ENCODE data around the gene CTSZ. TPM values are rescaled to one million over a fixed set of nuclear protein-coding genes. Genes with fewer than 3 reads are reported as not detected.

The CTSZ gene
- total and polyA plus RNA-seq, 2 of the 4 experiments (the other 2 are of a cell fraction) = 46.1 to 88.5 TPM

DNA sequence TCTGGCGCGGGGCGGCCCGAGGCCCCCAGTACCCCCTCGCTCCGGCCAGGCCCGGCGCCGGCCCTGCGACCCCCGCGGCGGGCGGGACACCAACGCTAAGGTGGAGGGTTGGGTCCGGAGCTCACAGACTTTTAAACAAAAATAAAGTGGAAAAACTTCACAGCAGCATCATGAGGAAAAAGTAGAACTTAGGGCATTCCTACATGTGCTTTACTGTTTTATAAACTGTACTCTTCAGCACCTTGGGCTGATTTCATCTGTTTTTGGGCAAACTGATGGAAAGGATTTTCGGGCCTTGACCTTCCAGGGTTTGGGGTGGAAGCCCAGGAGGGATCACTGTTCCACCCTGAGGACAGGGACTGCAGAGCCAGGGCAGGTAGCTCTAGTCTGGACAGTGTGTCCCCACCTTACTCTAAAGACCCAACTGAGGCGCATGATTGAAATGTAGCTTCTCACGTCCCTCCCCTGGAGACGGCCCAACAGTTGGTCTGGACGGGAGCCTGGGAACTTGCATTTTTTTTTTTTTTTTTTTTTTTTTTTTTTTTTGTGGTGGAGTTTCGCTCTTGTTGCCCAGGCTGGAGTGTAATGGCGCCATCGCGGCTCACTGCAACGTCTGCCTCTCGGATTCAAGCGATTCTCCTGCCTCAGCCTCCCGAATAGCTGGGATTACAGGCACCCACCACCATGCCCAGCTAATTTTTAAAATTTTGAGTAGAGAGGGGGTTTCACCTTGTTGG lies 25.3 kb downstream of the CTSZ start:
- 20% methylated on average over 2 of the region's 29 CpGs; no CpG with 5 or more reads in 1 of the 2 experiments for WGBS, 2 experiments (ENCODE audit: extremely low coverage in 2 of 2, insufficient read length in 1 of 2)
- Histone ChIP-seq H3K14ac (replicated peaks; ENCODE audit: low read depth, low read length) (peak overlapping the region; percentile 98), H4K91ac (ENCODE audit: insufficient read depth, low read depth, low read length) (peak overlapping the region; percentile 66; the same call in 1 of the 2 replicates), H3K27ac (ENCODE audit: insufficient read depth, low read length) (peak overlapping the region; percentile 76), H3K56ac (ENCODE audit: extremely low read depth, insufficient read depth, low read length) (peak overlapping the region; percentile 42; the same call in 1 of the 2 replicates), H2BK5ac (ENCODE audit: low read depth, low read length, poor library complexity, severe bottlenecking) (peak overlapping the region; percentile 40), H2AK5ac (ENCODE audit: low read depth, low read length) (peak overlapping the region; percentile 88), H3K9me3 (ENCODE audit: control insufficient read depth, insufficient read depth, low read length) (no peaks in the 10 kb centered on the region), H3K9ac (ENCODE audit: low read depth, low read length) (peak overlapping the region; percentile 98), H3K23ac (ENCODE audit: low read depth, low read length) (peak overlapping the region; percentile 97), H2BK15ac (ENCODE audit: low read depth, low read length) (peak overlapping the region; percentile 58; the same call in 1 of the 3 replicates), H3K4me3 (ENCODE audit: insufficient read depth, low read depth, low read length) (peak overlapping the region; percentile 90), H3K18ac (ENCODE audit: low read depth, low read length) (peak overlapping the region; percentile 60; the same call in 1 of the 2 replicates), H4K8ac (ENCODE audit: low read depth in 2 of 2, low read length in 2 of 2) (peak overlapping the region; percentile 79 to 99; a peak in 3 of 4 replicates), H2BK120ac (ENCODE audit: low read depth, low read length) (peak overlapping the region; percentile 6; the same call in 1 of the 2 replicates), H3K4me1 (ENCODE audit: control insufficient read depth, insufficient read depth, low read length) (peaks cover 3% of the 10 kb centered on the region; the same call in 1 of the 2 replicates), H3K27me3 (ENCODE audit: control insufficient read depth, insufficient read depth, low read length) (peaks cover 3% of the 10 kb centered on the region), H3K36me3 (ENCODE audit: control insufficient read depth, insufficient read depth, low read length) (peaks cover 4% of the 10 kb centered on the region), H4K20me1 (ENCODE audit: insufficient read depth, low read length) (peaks cover 19% of the 10 kb centered on the region), H4K5ac (ENCODE audit: low read depth, low read length) (peak overlapping the region; percentile 92), H3K4ac (ENCODE audit: low read depth, low read length) (peak overlapping the region; percentile 94), H3K4me2 (ENCODE audit: low read depth, low read length) (peak overlapping the region; percentile 100), H3K79me1 (ENCODE audit: low read depth in 1 of 2, low read length in 2 of 2) (peaks cover 20 to 50% of the 10 kb centered on the region in 2 experiments; a peak in 3 of 4 replicates), H2BK20ac (ENCODE audit: low read depth, low read length) (no peak overlapping the region), H2AK9ac (replicated peaks; ENCODE audit: low read depth, low read length, poor library complexity) (peak overlapping the region; percentile 99), H2AFZ (replicated peaks; ENCODE audit: low read length, poor library complexity) (peak overlapping the region; percentile 96), H3K9me1 (ENCODE audit: insufficient read depth, low read length) (peaks cover 20% of the 10 kb centered on the region)
- TF ChIP-seq MAFK (IDR thresholded peaks at IDR 0.05; ENCODE audit: low read depth, low read length) (no peak), FOS (IDR thresholded peaks at IDR 0.05; ENCODE audit: low read depth, low read length) (no peak)
- TF ChIP-seq, protein P1, sequence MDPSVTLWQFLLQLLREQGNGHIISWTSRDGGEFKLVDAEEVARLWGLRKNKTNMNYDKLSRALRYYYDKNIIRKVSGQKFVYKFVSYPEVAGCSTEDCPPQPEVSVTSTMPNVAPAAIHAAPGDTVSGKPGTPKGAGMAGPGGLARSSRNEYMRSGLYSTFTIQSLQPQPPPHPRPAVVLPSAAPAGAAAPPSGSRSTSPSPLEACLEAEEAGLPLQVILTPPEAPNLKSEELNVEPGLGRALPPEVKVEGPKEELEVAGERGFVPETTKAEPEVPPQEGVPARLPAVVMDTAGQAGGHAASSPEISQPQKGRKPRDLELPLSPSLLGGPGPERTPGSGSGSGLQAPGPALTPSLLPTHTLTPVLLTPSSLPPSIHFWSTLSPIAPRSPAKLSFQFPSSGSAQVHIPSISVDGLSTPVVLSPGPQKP (IDR thresholded peaks at IDR 0.05; ENCODE audit: borderline replicate concordance, low read depth, low read length) = no peak
- TF ChIP-seq, protein P2, sequence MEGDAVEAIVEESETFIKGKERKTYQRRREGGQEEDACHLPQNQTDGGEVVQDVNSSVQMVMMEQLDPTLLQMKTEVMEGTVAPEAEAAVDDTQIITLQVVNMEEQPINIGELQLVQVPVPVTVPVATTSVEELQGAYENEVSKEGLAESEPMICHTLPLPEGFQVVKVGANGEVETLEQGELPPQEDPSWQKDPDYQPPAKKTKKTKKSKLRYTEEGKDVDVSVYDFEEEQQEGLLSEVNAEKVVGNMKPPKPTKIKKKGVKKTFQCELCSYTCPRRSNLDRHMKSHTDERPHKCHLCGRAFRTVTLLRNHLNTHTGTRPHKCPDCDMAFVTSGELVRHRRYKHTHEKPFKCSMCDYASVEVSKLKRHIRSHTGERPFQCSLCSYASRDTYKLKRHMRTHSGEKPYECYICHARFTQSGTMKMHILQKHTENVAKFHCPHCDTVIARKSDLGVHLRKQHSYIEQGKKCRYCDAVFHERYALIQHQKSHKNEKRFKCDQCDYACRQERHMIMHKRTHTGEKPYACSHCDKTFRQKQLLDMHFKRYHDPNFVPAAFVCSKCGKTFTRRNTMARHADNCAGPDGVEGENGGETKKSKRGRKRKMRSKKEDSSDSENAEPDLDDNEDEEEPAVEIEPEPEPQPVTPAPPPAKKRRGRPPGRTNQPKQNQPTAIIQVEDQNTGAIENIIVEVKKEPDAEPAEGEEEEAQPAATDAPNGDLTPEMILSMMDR (conservative IDR thresholded peaks at IDR 0.05; ENCODE audit: low read depth, low read length) = no peak
- TF ChIP-seq, protein P3, sequence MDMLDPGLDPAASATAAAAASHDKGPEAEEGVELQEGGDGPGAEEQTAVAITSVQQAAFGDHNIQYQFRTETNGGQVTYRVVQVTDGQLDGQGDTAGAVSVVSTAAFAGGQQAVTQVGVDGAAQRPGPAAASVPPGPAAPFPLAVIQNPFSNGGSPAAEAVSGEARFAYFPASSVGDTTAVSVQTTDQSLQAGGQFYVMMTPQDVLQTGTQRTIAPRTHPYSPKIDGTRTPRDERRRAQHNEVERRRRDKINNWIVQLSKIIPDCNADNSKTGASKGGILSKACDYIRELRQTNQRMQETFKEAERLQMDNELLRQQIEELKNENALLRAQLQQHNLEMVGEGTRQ (IDR thresholded peaks at IDR 0.05; ENCODE audit: low read depth, low read length) = no peak
- dilution Hi-C loops (cut with HindIII; ENCODE audit: low sequenced_read_pairs, unreplicated experiment) (no loop called here), in situ Hi-C loops (cut with MboI; ENCODE audit: low sequenced_read_pairs) (loop anchor here (5.0 kb wide), 1 partner anchor 74 kb away; no protein-coding TSS in a partner anchor), intact Hi-C loops (cut with micrococcal nuclease) (loop anchor here (1.0 to 5.0 kb wide), 2 partner anchors 74 to 87 kb away; no protein-coding TSS in a partner anchor)
- BruUV-seq (replicated peaks) = TSS peak; percentile 45
- no peak for ATAC-seq (ENCODE audit: low read depth)
- ChIA-PET CTCF (interaction anchor here (0.6 to 1.3 kb wide), 2 partner anchors 10 to 12 kb away, joined by 3 to 4 read pairs; no protein-coding TSS in a partner anchor), POLR2A (ENCODE audit: unreplicated experiment) (no interaction called here)
- peak; percentile 6 for DNase-seq

Measured in IMR-90 (cell line).